ENCODE results near the gene AASS. TPM values are rescaled to one million over a fixed set of nuclear protein-coding genes. Genes with fewer than 3 reads are reported as not detected.

AASS gene
- total and polyA plus RNA-seq, 2 of the 8 experiments (the other 6 are each of a cell fraction or from before 2014, with no cell fraction given), result 203 to 394 TPM

DNA sequence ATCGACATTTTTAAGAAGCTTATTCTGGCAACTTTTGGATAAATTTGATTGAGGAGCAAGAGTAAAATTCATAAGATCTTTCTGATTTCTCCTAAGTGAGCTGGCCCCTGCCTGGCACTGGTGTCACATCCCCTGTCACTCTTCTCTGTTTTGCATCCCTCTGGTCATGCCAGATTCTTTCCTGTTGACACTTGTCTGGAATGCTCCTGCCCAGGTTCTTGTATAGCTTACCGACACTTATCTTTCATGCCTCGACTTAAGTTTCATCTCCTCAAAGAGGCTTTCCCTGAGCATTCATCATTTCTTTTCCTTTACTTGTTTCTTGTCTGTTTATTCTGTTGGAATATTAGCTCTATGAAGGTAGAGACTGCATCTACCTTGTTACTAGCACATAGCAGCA lies 22.2 kb upstream of the AASS start:
- no peak overlapping the region for H2BK5ac ChIP-seq (ENCODE audit: low read depth, low read length)
- TF ChIP-seq SRF (IDR thresholded peaks at IDR 0.05; ENCODE audit: low read depth, low read length), result no peak
- TF ChIP-seq SUZ12 (IDR thresholded peaks at IDR 0.05; ENCODE audit: low read length), result no peak
- TF ChIP-seq RFX5 (IDR thresholded peaks at IDR 0.05; ENCODE audit: borderline replicate concordance, low read depth, low read length), result no peak
- no peak for TF ChIP-seq HDAC2 (IDR thresholded peaks at IDR 0.05; ENCODE audit: borderline replicate concordance in 1 of 2, low read depth in 2 of 2, low read length in 2 of 2)
- no peak for TF ChIP-seq MAFK (IDR thresholded peaks at IDR 0.05; ENCODE audit: low read depth, low read length)
- TF ChIP-seq BRCA1 (IDR thresholded peaks at IDR 0.05; ENCODE audit: low read depth, low read length), result no peak
- TF ChIP-seq RXRA (IDR thresholded peaks at IDR 0.05; ENCODE audit: insufficient read depth, low read depth, low read length), result no peak
- TF ChIP-seq SP2 (IDR thresholded peaks at IDR 0.05; ENCODE audit: low read length), result no peak
- TF ChIP-seq, protein P1, sequence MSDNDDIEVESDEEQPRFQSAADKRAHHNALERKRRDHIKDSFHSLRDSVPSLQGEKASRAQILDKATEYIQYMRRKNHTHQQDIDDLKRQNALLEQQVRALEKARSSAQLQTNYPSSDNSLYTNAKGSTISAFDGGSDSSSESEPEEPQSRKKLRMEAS (IDR thresholded peaks at IDR 0.05), result no peak
- TF ChIP-seq RNF2 (IDR thresholded peaks at IDR 0.05; ENCODE audit: borderline replicate concordance, low read depth, low read length, missing control alignments, poor library complexity, severe bottlenecking), result no peak
- no peak for TF ChIP-seq ASH2L (IDR thresholded peaks at IDR 0.05; ENCODE audit: low read length)
- no peaks in the 10 kb centered on the region for H3K9me3 ChIP-seq (ENCODE audit: insufficient read depth in 2 of 2, low read depth in 1 of 2, low read length in 1 of 2)
- H3K18ac ChIP-seq (ENCODE audit: extremely low read depth, low read length), result no peak overlapping the region
- H3K79me2 ChIP-seq (ENCODE audit: control insufficient read depth in 1 of 2, insufficient read depth in 2 of 2, low read length in 2 of 2), result no peaks in the 10 kb centered on the region
- H3K56ac ChIP-seq (replicated peaks; ENCODE audit: insufficient read length, low read depth, low read length), result no peak overlapping the region
- no peaks in the 10 kb centered on the region for H4K20me1 ChIP-seq (replicated peaks in 1 of 2; ENCODE audit: control insufficient read depth in 1 of 2, insufficient read depth in 2 of 2, low read length in 2 of 2)
- H3K23ac ChIP-seq (ENCODE audit: insufficient read length), result no peak overlapping the region
- H3K4me2 ChIP-seq (ENCODE audit: insufficient read depth in 1 of 2, low read depth in 2 of 2, low read length in 2 of 2), result no peak overlapping the region
- H2AFZ ChIP-seq (ENCODE audit: low read length), result no peak overlapping the region
- no peak overlapping the region for H3K4ac ChIP-seq (replicated peaks; ENCODE audit: insufficient read length, low read depth, low read length)
- H3K14ac ChIP-seq (ENCODE audit: insufficient read length), result no peak overlapping the region
- H3K79me1 ChIP-seq (ENCODE audit: low read depth, low read length), result no peaks in the 10 kb centered on the region
- no peaks in the 10 kb centered on the region; a peak in 1 of 7 replicates for H3K4me1 ChIP-seq (replicated peaks in 1 of 4; ENCODE audit: control insufficient read depth in 3 of 4, insufficient read depth in 4 of 4, low read length in 3 of 4)
- no peaks in the 10 kb centered on the region for H3K23me2 ChIP-seq (ENCODE audit: low read depth, low read length)
- no peak for FAIRE-seq
- H2AK5ac ChIP-seq (ENCODE audit: low read depth, low read length), result no peak overlapping the region
- H2BK15ac ChIP-seq (ENCODE audit: low read length), result no peak overlapping the region
- CTCF ChIA-PET (ENCODE audit: partially characterized antibody), result interaction anchor here (0.8 to 1.3 kb wide), 2 partner anchors 10 to 43 kb away, joined by 3 to 5 read pairs; no protein-coding TSS in a partner anchor
- POLR2A ChIA-PET (ENCODE audit: partially characterized antibody), result interaction anchor here (1.6 kb wide), 1 partner anchor 10 kb away, joined by 6 read pairs; no protein-coding TSS in a partner anchor
- no peak overlapping the region for H3K9ac ChIP-seq (replicated peaks in 1 of 4; ENCODE audit: extremely low read depth in 1 of 4, low read depth in 3 of 4, low read length in 3 of 4)
- DNase-seq (ENCODE audit: low read depth in 1 of 2, low spot score in 2 of 2), result no peak
- no peak overlapping the region for H2BK12ac ChIP-seq (ENCODE audit: low read depth, low read length)
- no peak overlapping the region for H4K8ac ChIP-seq (ENCODE audit: extremely low read depth, insufficient read depth, low read length)
- H3K36me3 ChIP-seq (ENCODE audit: control insufficient read depth in 2 of 4, insufficient read depth in 4 of 4, low read length in 3 of 4), result no peaks in the 10 kb centered on the region
- H2BK120ac ChIP-seq (replicated peaks; ENCODE audit: low read depth, low read length), result no peak overlapping the region
- H4K91ac ChIP-seq (replicated peaks; ENCODE audit: insufficient read length, low read length), result no peak overlapping the region
- H4K5ac ChIP-seq (ENCODE audit: insufficient read length, low read depth, low read length), result no peak overlapping the region
- H3K27me3 ChIP-seq (replicated peaks in 1 of 4; ENCODE audit: control insufficient read depth in 3 of 4, extremely low read depth in 1 of 4, insufficient read depth in 3 of 4, low read length in 3 of 4), result no peaks in the 10 kb centered on the region
- no peak overlapping the region for H2BK20ac ChIP-seq (ENCODE audit: low read length)
- 92% methylated on average over 3 of the region's 3 CpGs; no CpG with 5 or more reads in 1 of the 2 experiments for WGBS, 2 experiments (ENCODE audit: extremely low coverage in 1 of 2, insufficient coverage in 1 of 2, insufficient read length in 1 of 2, insufficient replicate concordance in 2 of 2, low coverage in 1 of 2, low lambda C conversion rate in 2 of 2, missing lambda C conversion rate in 1 of 2)
- H3K4me3 ChIP-seq (ENCODE audit: extremely low read depth in 1 of 4, insufficient read depth in 2 of 4, low read depth in 3 of 4, low read length in 4 of 4), result no peak overlapping the region
- H3K27ac ChIP-seq (ENCODE audit: low read depth, low read length), result no peak overlapping the region

Measured in H1 (cell line).